ENCODE results near the gene LYRM1.

The LYRM1 gene

GRCh38 chr16:20873331-20873730, 27.2 kb upstream of the LYRM1 start:
- DNase-seq: no peak

GRCh38 chr16:20874088-20874581, 26.4 kb upstream of the LYRM1 start:
- no peak for DNase-seq

- no peak for DNase-seq
Measured at GRCh38 chr16:20875355-20875650, 25.3 kb upstream of the LYRM1 start.

GRCh38 chr16:20878682-20879147, 21.9 kb upstream of the LYRM1 start:
- no peak for DNase-seq

GRCh38 chr16:20879175-20880040, 21.2 kb upstream of the LYRM1 start:
- no peak for DNase-seq

GRCh38 chr16:20880867-20881502, 19.6 kb upstream of the LYRM1 start:
- no peak for DNase-seq

- no peak for DNase-seq
Measured at GRCh38 chr16:20881503-20881878, 19.1 kb upstream of the LYRM1 start.

- no peak for DNase-seq
Measured at GRCh38 chr16:20883554-20884239, 16.9 kb upstream of the LYRM1 start.

- no peak for DNase-seq
Measured at GRCh38 chr16:20884240-20884556, 16.4 kb upstream of the LYRM1 start.

- no peak for DNase-seq
Measured at GRCh38 chr16:20886320-20886719, 14.3 kb upstream of the LYRM1 start.

- DNase-seq: no peak
Measured at GRCh38 chr16:20887207-20887606, 13.4 kb upstream of the LYRM1 start.

GRCh38 chr16:20889625-20890275, 10.8 kb upstream of the LYRM1 start:
- no peak for DNase-seq

GRCh38 chr16:20894388-20894787, 6.2 kb upstream of the LYRM1 start:
- DNase-seq: no peak

GRCh38 chr16:20897253-20897897, 3.2 kb upstream of the LYRM1 start:
- no peak for DNase-seq

GRCh38 chr16:20897922-20898321, 2.6 kb upstream of the LYRM1 start:
- DNase-seq: no peak

GRCh38 chr16:20899071-20899470, 1.5 kb upstream of the LYRM1 start:
- DNase-seq: no peak

- DNase-seq: no peak
Measured at GRCh38 chr16:20899477-20900298, 883 bp upstream of the LYRM1 start.

- no peak for DNase-seq
Measured at GRCh38 chr16:20901068-20901435, 481 bp downstream of the LYRM1 start.

GRCh38 chr16:20901436-20902112, 1.0 kb downstream of the LYRM1 start:
- DNase-seq: no peak

- DNase-seq: no peak
Measured at GRCh38 chr16:20902426-20902825, 1.9 kb downstream of the LYRM1 start.

- no peak for DNase-seq
Measured at GRCh38 chr16:20903116-20903898, 2.7 kb downstream of the LYRM1 start.
